SH-SY5Y (cell line): ENCODE results near the gene LPAR1.

Experiments
- GATA2 ChIP-seq: IDR thresholded peaks from 2 replicates; pipeline ENCODE4 v1.6.1; 2011; ENCODE audit warnings: mild to moderate bottlenecking, low read depth, low read length
- GATA3 ChIP-seq: IDR thresholded peaks from 2 replicates; pipeline ENCODE4 v1.6.1; 2011; ENCODE audit warnings: low read depth, mild to moderate bottlenecking, low read length, moderate library complexity

DNA sequence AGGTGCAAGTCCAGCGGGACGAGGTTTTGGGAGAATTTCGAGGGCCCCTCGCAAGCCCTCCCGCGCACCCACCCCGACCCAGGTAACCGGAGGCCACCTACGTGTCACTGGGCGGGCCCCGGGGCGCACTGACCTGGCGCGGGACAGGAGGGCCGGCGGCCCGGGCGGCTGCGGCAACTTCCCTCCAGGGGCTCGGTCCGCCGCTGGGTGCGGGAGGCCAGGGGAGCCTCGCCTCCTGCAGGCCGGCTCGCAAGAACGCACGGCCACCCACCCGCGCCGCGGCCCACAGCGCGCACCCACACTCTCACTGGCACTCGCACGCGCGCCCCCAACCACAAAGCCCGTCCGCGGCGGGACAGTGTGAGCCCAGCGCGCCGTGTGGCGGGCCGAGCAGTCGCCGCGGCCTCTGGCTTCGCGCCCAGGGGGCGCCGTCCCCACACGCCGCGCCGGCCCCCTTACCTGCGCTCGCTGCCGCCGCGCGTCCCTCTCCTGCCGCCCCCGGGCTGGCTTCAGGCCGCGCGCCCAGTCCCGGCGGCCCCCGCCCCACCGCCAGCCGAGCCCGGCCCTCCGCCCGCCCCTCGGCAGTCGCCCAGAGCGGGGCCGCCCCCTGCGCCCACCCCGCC lies 451 bp downstream of the LPAR1 start:
- TF ChIP-seq GATA2 (no peak), GATA3 (no peak)
